Esophagus squamous epithelium (tissue), 5 donors: ENCODE measurements around the gene FLYWCH1. TPM values are rescaled to one million over a fixed set of nuclear protein-coding genes. Genes with fewer than 3 reads are reported as not detected.

ENCODE experiments used
- DNase-seq: peaks from one replicate; lab custom pipeline; 2025; lab: John Stamatoyannopoulos, UW
- H3K27ac ChIP-seq, 4 donors: fragments of 200-600 bp; sonication (generic); one replicate each; pipeline ENCODE4 v1.5.1; 2016 to 2019; ENCODE audit warnings: mild to moderate bottlenecking in 1 of 4
- H3K27me3 ChIP-seq, 4 donors: fragments of 200-600 bp; sonication (generic); 1 replicate in 3 of 4; 2 replicates in 1 of 4; pipeline versions ENCODE4 v1.5.1 to v1.6.0; 2017 to 2021; ENCODE audit warnings: antibody characterized with exemption in 1 of 4
- H3K36me3 ChIP-seq, 3 donors: fragments of 200-600 bp; sonication (generic); one replicate each; pipeline ENCODE4 v1.5.1; 2016 to 2019
- H3K4me1 ChIP-seq, 3 donors: fragments of 200-600 bp; sonication (generic); one replicate each; pipeline ENCODE4 v1.5.1; 2017 to 2019
- H3K4me3 ChIP-seq, 4 donors: fragments of 200-600 bp; sonication (generic); 1 replicate in 3 of 4; 2 replicates in 1 of 4; pipeline ENCODE4 v1.5.1; 2016 to 2019; ENCODE audit warnings: mild to moderate bottlenecking in 2 of 4, moderate library complexity in 1 of 4
- H3K9me3 ChIP-seq, 3 donors: fragments of 200-600 bp; sonication (generic); one replicate each; pipeline ENCODE4 v1.5.1; 2016 to 2019
- POLR2A ChIP-seq, 4 donors: fragments of 450-650 bp; IDR thresholded peaks; one replicate each; pipeline ENCODE4 v1.6.1; 2017; ENCODE audit warnings: antibody characterized with exemption in 4 of 4, mild to moderate bottlenecking in 4 of 4, moderate library complexity in 3 of 4
- WGBS, 2 donors: methylation state at CpG; one replicate each; pipeline ENCODE4 v1.1.5; 2018; 5-methylcytosine and 5-hydroxymethylcytosine counted together
- intact Hi-C: fragments of 100-400 bp; cut with DNase I; formaldehyde crosslinking; loops from one replicate; pipeline ENCODE4 v1.15.0; 2022
- total RNA-seq, 4 donors: library from RNA; depleted of rRNA; stranded (reverse); fragments of >200 nt; gene quantifications; one replicate each; pipeline ENCODE4 v1.1.0, GENCODE V29; 2016
- TF ChIP-seq, protein P1 (sequence below), 6 experiments: fragments of 450-650 bp in 4 of 6; fragments of 200-600 bp in 2 of 6; sonication (generic) in 2 of 6; IDR thresholded peaks; one replicate each; pipeline ENCODE4 v1.5.1; 2016 to 2019; ENCODE audit warnings: antibody characterized with exemption in 6 of 6, mild to moderate bottlenecking in 4 of 6, moderate library complexity in 4 of 6
- donor health status: DM: yes; HTN: yes; CAD: no.

FLYWCH1 gene
- total RNA-seq, 4 donors from 2014 or later: 25.4 to 52.1 (median 27.1) TPM

GRCh38 chr16:2898831-2899563 is 12.7 kb upstream of the FLYWCH1 start:
- WGBS, 2 donors: 80 to 94% methylated on average over 6 to 8 of the region's 10 CpGs
- TF ChIP-seq POLR2A (IDR thresholded peaks at IDR 0.05): no peak
- TF ChIP-seq, protein P1, sequence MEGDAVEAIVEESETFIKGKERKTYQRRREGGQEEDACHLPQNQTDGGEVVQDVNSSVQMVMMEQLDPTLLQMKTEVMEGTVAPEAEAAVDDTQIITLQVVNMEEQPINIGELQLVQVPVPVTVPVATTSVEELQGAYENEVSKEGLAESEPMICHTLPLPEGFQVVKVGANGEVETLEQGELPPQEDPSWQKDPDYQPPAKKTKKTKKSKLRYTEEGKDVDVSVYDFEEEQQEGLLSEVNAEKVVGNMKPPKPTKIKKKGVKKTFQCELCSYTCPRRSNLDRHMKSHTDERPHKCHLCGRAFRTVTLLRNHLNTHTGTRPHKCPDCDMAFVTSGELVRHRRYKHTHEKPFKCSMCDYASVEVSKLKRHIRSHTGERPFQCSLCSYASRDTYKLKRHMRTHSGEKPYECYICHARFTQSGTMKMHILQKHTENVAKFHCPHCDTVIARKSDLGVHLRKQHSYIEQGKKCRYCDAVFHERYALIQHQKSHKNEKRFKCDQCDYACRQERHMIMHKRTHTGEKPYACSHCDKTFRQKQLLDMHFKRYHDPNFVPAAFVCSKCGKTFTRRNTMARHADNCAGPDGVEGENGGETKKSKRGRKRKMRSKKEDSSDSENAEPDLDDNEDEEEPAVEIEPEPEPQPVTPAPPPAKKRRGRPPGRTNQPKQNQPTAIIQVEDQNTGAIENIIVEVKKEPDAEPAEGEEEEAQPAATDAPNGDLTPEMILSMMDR (IDR thresholded peaks at IDR 0.05): no peak
- peaks cover 5 to 7% (median 5%) of the 10 kb centered on the region in 3 donors for H3K4me1 ChIP-seq
- intact Hi-C loops: no loop called here
- no peak for DNase-seq
- no peak overlapping the region for H3K27ac ChIP-seq
- H3K4me3 ChIP-seq: no peak overlapping the region
- peaks cover 0 to 51% (median 6%) of the 10 kb centered on the region in 3 donors for H3K36me3 ChIP-seq
- no peaks in the 10 kb centered on the region for H3K9me3 ChIP-seq
- H3K27me3 ChIP-seq: no peaks in the 10 kb centered on the region

GRCh38 chr16:2899564-2900072 is 12.1 kb upstream of the FLYWCH1 start:
- H3K27me3 ChIP-seq: no peaks in the 10 kb centered on the region
- H3K36me3 ChIP-seq: peaks cover 0 to 51% (median 6%) of the 10 kb centered on the region in 3 donors
- no peaks in the 10 kb centered on the region for H3K9me3 ChIP-seq
- DNase-seq: no peak
- no peak overlapping the region for H3K27ac ChIP-seq
- WGBS, 2 donors: 79 to 89% methylated on average over 12 of the region's 13 CpGs
- TF ChIP-seq, protein P1 (IDR thresholded peaks at IDR 0.05): no peak
- no peak for TF ChIP-seq POLR2A (IDR thresholded peaks at IDR 0.05)
- intact Hi-C loops: no loop called here
- peaks cover 5 to 8% (median 6%) of the 10 kb centered on the region in 3 donors for H3K4me1 ChIP-seq
- H3K4me3 ChIP-seq: no peak overlapping the region

DNA sequence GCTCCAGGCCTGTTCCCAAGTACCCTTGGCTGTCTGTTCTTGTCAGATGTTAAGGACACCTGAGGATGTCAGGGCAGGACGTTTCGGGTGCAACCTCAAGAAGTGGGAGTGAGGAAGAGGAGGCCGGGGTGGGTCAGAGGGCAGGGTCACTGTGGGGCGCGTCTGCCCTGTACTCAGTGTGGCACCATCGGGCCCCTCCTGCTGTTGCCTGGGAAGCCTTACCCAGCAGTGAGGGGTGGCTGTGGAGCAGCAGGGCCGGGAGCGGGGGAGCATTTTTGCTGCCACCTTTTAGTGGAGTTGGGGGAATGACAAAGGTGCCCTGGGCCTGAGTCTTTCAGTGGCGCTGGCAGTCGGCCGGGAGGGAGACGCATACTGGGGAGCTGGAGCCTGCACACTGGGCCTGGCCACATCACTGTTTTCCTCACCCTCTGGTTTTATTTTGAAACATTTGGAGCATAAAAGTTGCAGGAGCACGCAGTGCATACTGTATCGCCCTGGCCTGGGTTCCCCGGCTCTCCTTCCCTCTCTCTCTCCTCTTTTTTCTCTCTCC is 11.1 kb upstream of the FLYWCH1 start:
- no peak overlapping the region for H3K27ac ChIP-seq
- 88 to 94% methylated on average over 5 to 13 of the region's 15 CpGs for WGBS, 2 donors
- H3K4me1 ChIP-seq: peaks cover 5 to 13% (median 6%) of the 10 kb centered on the region in 3 donors
- no peak overlapping the region for H3K4me3 ChIP-seq
- no peaks in the 10 kb centered on the region for H3K27me3 ChIP-seq
- DNase-seq: no peak
- intact Hi-C loops: no loop called here
- peaks cover 0 to 51% (median 6%) of the 10 kb centered on the region in 3 donors for H3K36me3 ChIP-seq
- no peaks in the 10 kb centered on the region for H3K9me3 ChIP-seq
- TF ChIP-seq, protein P1 (IDR thresholded peaks at IDR 0.05): no peak
- TF ChIP-seq POLR2A (IDR thresholded peaks at IDR 0.05): no peak

GRCh38 chr16:2902337-2903130 is 9.2 kb upstream of the FLYWCH1 start:
- H3K27me3 ChIP-seq: no peaks in the 10 kb centered on the region
- peaks cover 0 to 35% (median 0%) of the 10 kb centered on the region in 3 donors for H3K36me3 ChIP-seq
- H3K9me3 ChIP-seq: no peaks in the 10 kb centered on the region
- intact Hi-C loops: no loop called here
- TF ChIP-seq, protein P1 (IDR thresholded peaks at IDR 0.05): no peak
- no peak for TF ChIP-seq POLR2A (IDR thresholded peaks at IDR 0.05)
- peaks cover 11 to 33% (median 12%) of the 10 kb centered on the region in 3 donors for H3K4me1 ChIP-seq
- no peak overlapping the region for H3K4me3 ChIP-seq
- DNase-seq: no peak
- no peak overlapping the region for H3K27ac ChIP-seq
- 86 to 90% methylated on average over 9 of the region's 9 CpGs for WGBS, 2 donors
